ENCODE results near the gene SUPT6H. TPM values are rescaled to one million over a fixed set of nuclear protein-coding genes. Genes with fewer than 3 reads are reported as not detected.

The SUPT6H gene
- total RNA-seq, 1 donor from 2014 or later, result 36.7 TPM

GRCh38 chr17:28667870-28668269 lies 5.9 kb downstream of the SUPT6H start:
- Histone ChIP-seq H3K27me3 (ENCODE audit: control insufficient read depth, insufficient read depth, low read length) (no peaks in the 10 kb centered on the region), H3K4me3 (ENCODE audit: low read depth, low read length) (no peak overlapping the region), H3K36me3 (ENCODE audit: control insufficient read depth, insufficient read depth, low read length) (no peaks in the 10 kb centered on the region)
- TF ChIP-seq CTCF (IDR thresholded peaks at IDR 0.05; ENCODE audit: insufficient read depth, low read length, poor library complexity, severe bottlenecking), result no peak
- DNase-seq (ENCODE audit: low read depth), result no peak

- DNase-seq (ENCODE audit: low read depth), result no peak
- no peak overlapping the region for H3K4me3 ChIP-seq (ENCODE audit: low read depth, low read length)
- H3K36me3 ChIP-seq (ENCODE audit: control insufficient read depth, insufficient read depth, low read length), result peaks cover 5% of the 10 kb centered on the region
- TF ChIP-seq CTCF (IDR thresholded peaks at IDR 0.05; ENCODE audit: insufficient read depth, low read length, poor library complexity, severe bottlenecking), result no peak
- no peaks in the 10 kb centered on the region for H3K27me3 ChIP-seq (ENCODE audit: control insufficient read depth, insufficient read depth, low read length)
Measured at GRCh38 chr17:28669918-28670317, 7.9 kb downstream of the SUPT6H start.

DNA sequence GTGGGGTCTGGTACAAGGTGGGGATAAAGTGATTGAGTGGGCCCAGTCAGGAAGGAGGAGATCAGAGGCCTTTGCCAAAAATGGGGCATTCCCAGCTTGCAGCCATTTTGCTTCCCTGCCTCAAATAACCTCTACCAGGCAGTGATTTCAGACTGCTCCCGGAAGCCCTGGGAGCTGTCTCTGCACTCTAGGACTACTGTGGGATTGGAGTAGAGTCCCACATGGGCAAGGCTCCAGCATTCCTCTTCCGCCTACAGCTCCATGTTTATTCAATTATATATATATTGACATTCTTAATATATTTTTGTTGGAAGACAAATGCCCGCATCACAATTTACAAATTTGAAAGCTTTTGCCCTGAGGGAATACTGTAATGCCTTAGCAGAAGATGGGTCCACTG lies 13.5 kb downstream of the SUPT6H start:
- peaks cover 5% of the 10 kb centered on the region for H3K36me3 ChIP-seq (ENCODE audit: control insufficient read depth, insufficient read depth, low read length)

DNA sequence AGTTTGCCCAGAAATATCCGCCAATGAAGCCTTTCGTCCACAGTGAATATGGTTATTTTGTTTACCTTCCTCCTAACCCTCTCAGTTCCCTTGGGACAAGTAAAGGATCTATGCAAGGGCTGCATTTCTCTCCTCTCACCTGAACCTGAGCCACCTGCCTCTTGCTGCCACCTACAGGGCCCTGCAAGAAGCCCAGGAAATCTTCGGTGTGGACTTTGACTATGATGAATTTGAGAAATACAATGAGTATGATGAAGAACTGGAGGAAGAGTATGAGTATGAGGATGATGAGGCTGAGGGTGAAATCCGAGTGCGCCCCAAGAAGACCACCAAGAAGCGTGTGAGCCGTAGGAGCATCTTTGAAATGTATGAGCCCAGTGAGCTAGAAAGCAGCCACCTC lies 14.0 kb downstream of the SUPT6H start:
- TF ChIP-seq CTCF (IDR thresholded peaks at IDR 0.05; ENCODE audit: insufficient read depth, low read length, poor library complexity, severe bottlenecking), result peak; percentile 47
- no peak overlapping the region for H3K4me3 ChIP-seq (ENCODE audit: low read depth, low read length)
- no peaks in the 10 kb centered on the region for H3K27me3 ChIP-seq (ENCODE audit: control insufficient read depth, insufficient read depth, low read length)
- H3K36me3 ChIP-seq (ENCODE audit: control insufficient read depth, insufficient read depth, low read length), result peaks cover 5% of the 10 kb centered on the region
- no peak for DNase-seq (ENCODE audit: low read depth)

More for the DNA sequence above, 13.5 kb downstream of the SUPT6H start:
- no peak for TF ChIP-seq CTCF (IDR thresholded peaks at IDR 0.05; ENCODE audit: insufficient read depth, low read length, poor library complexity, severe bottlenecking)
- no peak for DNase-seq (ENCODE audit: low read depth)
- Histone ChIP-seq H3K4me3 (ENCODE audit: low read depth, low read length) (no peak overlapping the region), H3K27me3 (ENCODE audit: control insufficient read depth, insufficient read depth, low read length) (no peaks in the 10 kb centered on the region)

- DNase-seq (ENCODE audit: low read depth), result no peak
- H3K27me3 ChIP-seq (ENCODE audit: control insufficient read depth, insufficient read depth, low read length), result no peaks in the 10 kb centered on the region
- no peak overlapping the region for H3K4me3 ChIP-seq (ENCODE audit: low read depth, low read length)
- no peak for TF ChIP-seq CTCF (IDR thresholded peaks at IDR 0.05; ENCODE audit: insufficient read depth, low read length, poor library complexity, severe bottlenecking)
- H3K36me3 ChIP-seq (ENCODE audit: control insufficient read depth, insufficient read depth, low read length), result peaks cover 6% of the 10 kb centered on the region
Measured at GRCh38 chr17:28682655-28683054, 20.6 kb downstream of the SUPT6H start.

DNA sequence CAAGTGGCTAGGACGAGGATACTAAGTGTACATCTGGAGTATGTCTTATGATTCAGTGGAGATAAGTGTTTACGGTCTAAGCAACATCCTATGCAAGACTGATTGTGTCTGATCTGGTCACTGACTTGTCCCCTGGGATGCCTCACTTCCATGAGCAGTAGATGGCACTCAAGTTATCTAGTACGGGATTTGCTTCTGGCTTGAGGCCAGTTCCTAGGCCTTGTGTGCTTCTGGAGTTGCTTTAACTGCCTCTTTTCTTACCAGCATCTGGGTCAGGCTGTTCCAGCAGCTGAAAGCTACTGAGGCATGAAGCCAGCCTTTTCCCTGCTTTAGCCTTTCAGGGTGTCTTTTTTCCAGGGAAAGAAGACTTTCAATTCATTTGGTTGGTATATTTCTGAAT lies 23.0 kb downstream of the SUPT6H start:
- Histone ChIP-seq H3K27me3 (ENCODE audit: control insufficient read depth, insufficient read depth, low read length) (no peaks in the 10 kb centered on the region), H3K36me3 (ENCODE audit: control insufficient read depth, insufficient read depth, low read length) (peaks cover 8% of the 10 kb centered on the region), H3K4me3 (ENCODE audit: low read depth, low read length) (no peak overlapping the region)
- no peak for DNase-seq (ENCODE audit: low read depth)
- TF ChIP-seq CTCF (IDR thresholded peaks at IDR 0.05; ENCODE audit: insufficient read depth, low read length, poor library complexity, severe bottlenecking), result no peak
